VCaP (cell line): ENCODE results near the gene HOXC6.
A peak's percentile ranks its signal among the peaks of the same experiment; 100 is the strongest.

Experiments
- H3K27ac ChIP-seq: fragments of 450-650 bp; 2 replicates; pipeline ENCODE4 v1.5.1; 2017
- CTCF ChIP-seq: fragments of 450-650 bp; conservative IDR thresholded peaks from 2 replicates; pipeline ENCODE4 v1.5.1; 2017; ENCODE audit warnings: mild to moderate bottlenecking, moderate library complexity

Gene HOXC6

GRCh38 chr12:53996240-53997203 lies 31.7 kb upstream of the HOXC6 start:
- no peak overlapping the region for H3K27ac ChIP-seq
- TF ChIP-seq CTCF, result no peak

- H3K27ac ChIP-seq, result no peak overlapping the region
- no peak for TF ChIP-seq CTCF
These were observed 30.8 kb upstream of the HOXC6 start for GRCh38 chr12:53997204-53998109.

DNA sequence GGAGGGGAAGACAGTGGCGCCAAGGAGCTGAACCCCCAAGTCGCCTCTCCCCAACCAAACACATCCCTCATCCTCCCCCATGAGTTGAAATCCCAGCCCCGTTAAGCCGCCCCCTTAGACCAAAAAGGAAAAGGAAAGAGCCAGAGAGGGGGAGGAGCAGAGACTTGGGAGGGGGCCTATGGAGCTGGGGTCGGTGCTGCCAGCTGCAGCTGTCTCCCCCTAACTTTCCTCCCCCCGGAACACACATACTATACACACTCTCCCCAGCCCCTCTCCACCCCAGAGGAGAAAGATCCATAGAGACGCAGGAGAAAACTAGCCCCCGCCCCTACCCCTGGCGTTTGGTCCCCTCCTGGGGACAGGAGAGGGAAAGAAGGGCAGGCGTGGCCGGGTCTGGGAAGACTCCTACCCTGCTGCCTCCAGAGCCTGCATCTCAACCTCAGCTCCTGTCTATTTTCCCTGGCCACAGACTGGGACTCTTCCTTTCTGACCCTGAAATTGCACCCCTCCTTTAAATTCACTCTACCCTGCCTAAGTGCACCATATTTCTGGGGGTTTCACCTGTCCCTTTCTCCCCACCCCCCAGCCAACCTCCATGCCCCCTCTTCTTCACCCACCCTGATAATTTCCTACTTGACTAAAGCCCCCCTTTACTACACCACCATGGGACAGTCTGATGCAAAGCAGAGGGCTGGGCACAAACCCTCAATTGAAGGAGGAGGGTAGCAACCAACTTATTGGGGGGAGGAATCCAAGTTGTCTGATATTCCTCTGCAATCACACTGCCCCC lies 29.9 kb upstream of the HOXC6 start:
- H3K27ac ChIP-seq, result peak overlapping the region; percentile 94
- TF ChIP-seq CTCF, result no peak

DNA sequence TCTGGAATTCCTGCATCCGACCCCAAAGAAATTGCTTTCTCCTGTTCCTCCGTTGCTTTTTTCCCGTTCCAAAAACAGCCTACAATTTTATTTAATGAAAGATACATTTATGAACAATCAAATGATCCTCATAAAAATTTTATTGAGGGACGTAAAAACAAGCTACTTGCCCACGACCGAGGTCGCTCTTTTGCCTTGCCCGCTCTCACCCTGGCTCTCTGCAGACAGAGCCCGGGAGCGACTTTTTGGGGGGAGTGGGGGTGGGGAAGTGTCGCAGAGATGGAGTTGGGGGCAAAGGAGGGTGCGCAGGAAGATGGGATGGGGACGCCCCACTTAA lies 29.4 kb upstream of the HOXC6 start:
- H3K27ac ChIP-seq, result peak overlapping the region; percentile 94
- TF ChIP-seq CTCF, result no peak

- no peak for TF ChIP-seq CTCF
- H3K27ac ChIP-seq, result peak overlapping the region; percentile 94
These were observed 28.6 kb upstream of the HOXC6 start for GRCh38 chr12:53999559-54000115.

GRCh38 chr12:54000116-54001114 lies 27.8 kb upstream of the HOXC6 start, which contains the start of gene HOXC9:
TSS of gene HOXC9 (plus strand) at chr12:54000161. CDS start at chr12:54000189, 28 bp downstream.
- peak within 1 kb of the TSS; percentile 94 for H3K27ac ChIP-seq
- TF ChIP-seq CTCF, result no peak
